ENCODE measurements around the gene AGER. TPM values are rescaled to one million over a fixed set of nuclear protein-coding genes. Genes with fewer than 3 reads are reported as not detected.

AGER gene
- total RNA-seq, 1 experiment from 2014 or later = 14.3 TPM

DNA sequence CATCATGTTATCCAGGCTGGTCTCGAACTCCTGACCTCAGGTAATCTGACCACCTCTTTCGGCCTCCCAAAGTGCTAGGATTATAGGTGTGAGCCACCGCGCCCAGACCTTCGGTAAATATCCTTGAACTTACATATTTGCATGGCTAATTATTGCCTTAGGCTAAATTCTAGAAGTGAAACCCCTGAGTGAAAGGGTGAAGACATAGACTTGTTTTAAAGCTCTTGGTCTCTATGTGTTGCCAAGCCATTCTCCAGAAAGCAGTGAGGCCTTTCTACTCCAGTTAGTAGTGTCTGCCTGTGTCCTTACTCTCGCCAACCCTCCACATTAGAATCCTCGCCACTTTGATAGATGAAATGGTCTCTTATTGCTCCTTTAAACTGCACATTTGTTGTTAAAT, 42.4 kb upstream of the AGER start:
- Histone ChIP-seq H3T11ph (ENCODE audit: low read length) (no peak overlapping the region), H3K9me3 (ENCODE audit: control insufficient read depth, low read depth, low read length) (no peaks in the 10 kb centered on the region), H4K8ac (replicated peaks; ENCODE audit: insufficient read length, low read depth, low read length) (no peak overlapping the region), H3K14ac (ENCODE audit: insufficient read depth, low read length) (no peak overlapping the region), H3K4me1 (ENCODE audit: insufficient read depth, low read length) (0 out of 2 replicates have a peak, but pooled peaks cover 6% of the 10 kb centered on the region), H2BK20ac (ENCODE audit: low read depth, low read length, poor library complexity, severe bottlenecking) (no peak overlapping the region), H3K4ac (ENCODE audit: low read depth, low read length) (no peak overlapping the region), H3K27ac (ENCODE audit: insufficient read length, low read depth, low read length) (no peak overlapping the region), H2BK5ac (ENCODE audit: insufficient read length, low read length) (no peak overlapping the region), H3K9ac (ENCODE audit: extremely low read depth, insufficient read length, low read length) (no peak overlapping the region), H3K27me3 (ENCODE audit: insufficient read depth, low read length) (no peaks in the 10 kb centered on the region), H2BK120ac (ENCODE audit: low read depth, low read length, poor library complexity, severe bottlenecking) (no peak overlapping the region), H3K56ac (ENCODE audit: insufficient read length, low read depth, low read length) (no peak overlapping the region), H2AK5ac (ENCODE audit: insufficient read length, low read length) (no peak overlapping the region), H2AFZ (ENCODE audit: low read length) (no peak overlapping the region), H3K4me2 (ENCODE audit: insufficient read depth, insufficient read length, low read length) (no peak overlapping the region), H3K79me1 (ENCODE audit: insufficient read depth, low read depth, low read length, poor library complexity, severe bottlenecking) (no peaks in the 10 kb centered on the region), H3K18ac (ENCODE audit: insufficient read length, low read depth, low read length) (no peak overlapping the region), H4K5ac (ENCODE audit: insufficient read length, low read depth, low read length) (no peak overlapping the region), H3K23me2 (ENCODE audit: insufficient read length, low read depth, low read length, poor library complexity, severe bottlenecking) (no peaks in the 10 kb centered on the region), H2BK12ac (ENCODE audit: insufficient read length, low read depth, low read length) (no peak overlapping the region), H3K79me2 (ENCODE audit: insufficient read depth, low read length) (no peaks in the 10 kb centered on the region), H4K20me1 (ENCODE audit: control insufficient read depth, insufficient read depth, insufficient read length) (no peaks in the 10 kb centered on the region), H4K91ac (ENCODE audit: insufficient read length, low read depth, low read length) (no peak overlapping the region), H3K23ac (ENCODE audit: insufficient read length, low read depth, low read length) (no peak overlapping the region), H2BK15ac (ENCODE audit: low read depth, low read length) (no peak overlapping the region)
- TF ChIP-seq CTCF (conservative IDR thresholded peaks at IDR 0.05) = no peak
- H3K36me3 Mint-ChIP-seq (ENCODE audit: insufficient read depth in 1 of 3, low read depth in 3 of 3) = no peaks in the 10 kb centered on the region; a peak in 1 of 7 replicates
- no peak for DNase-seq
- no peak overlapping the region for H3K27ac Mint-ChIP-seq
- no peak overlapping the region for H3K4me3 Mint-ChIP-seq
- peaks cover 11% of the 10 kb centered on the region for H3K27me3 Mint-ChIP-seq (ENCODE audit: low read depth)
- no peaks in the 10 kb centered on the region for H3K9me3 Mint-ChIP-seq
- WGBS (ENCODE audit: extremely low coverage, insufficient read length, low lambda C conversion rate) = no CpG with 5 or more reads among the region's 7 CpGs
- peaks cover 18% of the 10 kb centered on the region in 2 experiments for H3K4me1 Mint-ChIP-seq
